Measurements from ENCODE around the gene COL3A1.

Gene COL3A1

DNA sequence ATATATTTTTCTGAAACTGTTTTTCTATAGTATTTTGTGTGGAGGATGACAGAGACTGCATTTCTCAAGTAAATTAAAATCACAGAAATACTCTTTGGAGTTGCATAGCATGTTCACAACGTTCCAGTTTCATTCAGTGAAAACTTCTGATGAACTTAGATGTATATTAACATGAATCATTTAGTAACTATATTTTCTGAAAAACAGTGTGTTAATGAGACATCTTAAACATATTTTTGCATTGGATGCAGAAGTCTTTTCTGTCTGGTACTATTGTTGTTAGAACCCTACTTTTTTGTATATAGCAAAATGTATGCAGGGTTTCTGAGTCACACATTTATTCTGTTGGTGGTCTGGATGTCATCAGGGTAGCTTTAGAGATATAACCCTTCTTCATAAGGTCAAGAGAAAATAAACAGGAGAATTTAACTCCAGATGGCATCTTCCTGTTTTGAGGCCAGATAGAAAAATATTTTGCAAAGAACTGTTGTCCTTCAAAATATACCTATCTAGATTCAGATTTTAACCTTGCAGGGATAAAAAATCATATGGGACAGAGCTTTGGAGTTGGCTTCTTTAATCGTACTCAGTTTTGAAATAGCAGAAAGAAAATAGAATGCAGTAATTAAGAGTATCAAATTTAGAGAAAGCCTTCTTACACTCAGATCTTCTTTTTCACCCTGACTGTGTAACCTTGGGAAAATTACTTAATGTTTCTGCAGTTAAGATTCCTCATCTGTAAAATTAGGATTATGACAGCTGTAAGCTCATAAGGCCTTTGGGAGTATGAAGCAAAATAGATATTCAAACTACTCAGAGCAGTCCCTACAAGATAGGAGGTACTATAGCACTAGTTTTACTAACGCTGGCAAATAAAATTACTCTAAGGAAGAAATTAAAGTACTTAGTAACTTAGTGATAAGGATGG, 5.3 kb downstream of the COL3A1 start:
- Histone ChIP-seq H3K4me3 (ENCODE audit: low read length, poor library complexity, severe bottlenecking) (no peak overlapping the region), H2AFZ (ENCODE audit: low read length) (peak overlapping the region; percentile 34; the same call in 1 of the 2 replicates)

DNA sequence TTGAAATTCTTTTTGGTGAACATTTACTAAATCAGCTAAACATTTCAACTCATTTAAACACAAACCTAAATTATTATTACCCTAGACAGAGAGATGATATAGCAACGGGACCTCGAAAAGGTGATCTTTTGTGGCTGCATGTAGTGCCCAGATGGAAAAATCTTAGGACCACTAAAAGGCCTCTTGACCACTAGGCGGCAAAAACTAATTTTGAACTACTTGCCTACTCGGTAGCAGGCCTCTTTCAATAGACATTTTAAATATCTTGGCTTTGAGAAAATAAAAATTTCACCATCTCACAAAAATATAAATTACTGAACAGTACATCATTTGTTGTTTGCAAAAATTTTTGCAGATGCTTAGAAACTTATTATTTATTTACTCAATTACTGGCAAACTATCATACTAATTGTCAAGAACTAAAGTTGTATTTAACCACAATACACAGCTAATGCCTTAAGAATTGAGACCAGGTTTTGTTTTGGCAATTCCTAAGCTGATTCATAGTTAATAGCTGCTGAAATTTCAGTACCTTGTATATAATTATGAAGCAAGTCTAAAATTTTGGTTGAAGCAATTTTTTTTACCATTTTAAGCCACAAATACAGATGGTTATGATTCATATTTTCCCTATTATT, 9.4 kb downstream of the COL3A1 start:
- Histone ChIP-seq H3K9me2 (replicated peaks; ENCODE audit: low read depth, low read length) (no peaks in the 10 kb centered on the region), H3K4me1 (ENCODE audit: insufficient read depth, low read length, poor library complexity, severe bottlenecking) (peaks cover 10% of the 10 kb centered on the region), H3K4me3 (ENCODE audit: low read length, poor library complexity, severe bottlenecking) (no peak overlapping the region), H3F3A (ENCODE audit: low read depth) (no peaks in the 10 kb centered on the region), H3K4me2 (ENCODE audit: low read depth, low read length, poor library complexity, severe bottlenecking) (no peak overlapping the region), H3K9me3 (ENCODE audit: insufficient read depth, low read depth, low read length) (no peaks in the 10 kb centered on the region), H3K36me3 (ENCODE audit: insufficient read depth, low read length) (no peaks in the 10 kb centered on the region), H3K27me3 (ENCODE audit: insufficient read depth, low read length, poor library complexity, severe bottlenecking) (no peaks in the 10 kb centered on the region), H4K20me1 (ENCODE audit: insufficient read depth, low read length, poor library complexity, severe bottlenecking) (no peaks in the 10 kb centered on the region), H2AFZ (ENCODE audit: low read length) (no peak overlapping the region), H3K9ac (ENCODE audit: low read depth, low read length, poor library complexity, severe bottlenecking) (no peak overlapping the region), H3K79me2 (ENCODE audit: insufficient read depth, low read length) (no peaks in the 10 kb centered on the region)
- TF ChIP-seq, protein P1, sequence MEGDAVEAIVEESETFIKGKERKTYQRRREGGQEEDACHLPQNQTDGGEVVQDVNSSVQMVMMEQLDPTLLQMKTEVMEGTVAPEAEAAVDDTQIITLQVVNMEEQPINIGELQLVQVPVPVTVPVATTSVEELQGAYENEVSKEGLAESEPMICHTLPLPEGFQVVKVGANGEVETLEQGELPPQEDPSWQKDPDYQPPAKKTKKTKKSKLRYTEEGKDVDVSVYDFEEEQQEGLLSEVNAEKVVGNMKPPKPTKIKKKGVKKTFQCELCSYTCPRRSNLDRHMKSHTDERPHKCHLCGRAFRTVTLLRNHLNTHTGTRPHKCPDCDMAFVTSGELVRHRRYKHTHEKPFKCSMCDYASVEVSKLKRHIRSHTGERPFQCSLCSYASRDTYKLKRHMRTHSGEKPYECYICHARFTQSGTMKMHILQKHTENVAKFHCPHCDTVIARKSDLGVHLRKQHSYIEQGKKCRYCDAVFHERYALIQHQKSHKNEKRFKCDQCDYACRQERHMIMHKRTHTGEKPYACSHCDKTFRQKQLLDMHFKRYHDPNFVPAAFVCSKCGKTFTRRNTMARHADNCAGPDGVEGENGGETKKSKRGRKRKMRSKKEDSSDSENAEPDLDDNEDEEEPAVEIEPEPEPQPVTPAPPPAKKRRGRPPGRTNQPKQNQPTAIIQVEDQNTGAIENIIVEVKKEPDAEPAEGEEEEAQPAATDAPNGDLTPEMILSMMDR (conservative IDR thresholded peaks at IDR 0.05; ENCODE audit: low read length), result peak; percentile 42
- no peak for TF ChIP-seq EZH2phosphoT487 (IDR thresholded peaks at IDR 0.05; ENCODE audit: borderline replicate concordance)

More for the DNA sequence above, 5.3 kb downstream of the COL3A1 start:
- no peaks in the 10 kb centered on the region for H3F3A ChIP-seq (ENCODE audit: low read depth)
- H3K9me3 ChIP-seq (ENCODE audit: insufficient read depth, low read depth, low read length), result no peaks in the 10 kb centered on the region
- H3K4me1 ChIP-seq (ENCODE audit: insufficient read depth, low read length, poor library complexity, severe bottlenecking), result peaks cover 24% of the 10 kb centered on the region
- no peaks in the 10 kb centered on the region for H4K20me1 ChIP-seq (ENCODE audit: insufficient read depth, low read length, poor library complexity, severe bottlenecking)
- no peaks in the 10 kb centered on the region for H3K36me3 ChIP-seq (ENCODE audit: insufficient read depth, low read length)
- H3K27me3 ChIP-seq (ENCODE audit: insufficient read depth, low read length, poor library complexity, severe bottlenecking), result no peaks in the 10 kb centered on the region
- no peak for TF ChIP-seq EZH2phosphoT487 (IDR thresholded peaks at IDR 0.05; ENCODE audit: borderline replicate concordance)
- TF ChIP-seq, protein P1 (conservative IDR thresholded peaks at IDR 0.05; ENCODE audit: low read length), result no peak
- H3K9ac ChIP-seq (ENCODE audit: low read depth, low read length, poor library complexity, severe bottlenecking), result no peak overlapping the region
- H3K9me2 ChIP-seq (replicated peaks; ENCODE audit: low read depth, low read length), result no peaks in the 10 kb centered on the region
- H3K79me2 ChIP-seq (ENCODE audit: insufficient read depth, low read length), result no peaks in the 10 kb centered on the region
- no peak overlapping the region for H3K4me2 ChIP-seq (ENCODE audit: low read depth, low read length, poor library complexity, severe bottlenecking)

DNA sequence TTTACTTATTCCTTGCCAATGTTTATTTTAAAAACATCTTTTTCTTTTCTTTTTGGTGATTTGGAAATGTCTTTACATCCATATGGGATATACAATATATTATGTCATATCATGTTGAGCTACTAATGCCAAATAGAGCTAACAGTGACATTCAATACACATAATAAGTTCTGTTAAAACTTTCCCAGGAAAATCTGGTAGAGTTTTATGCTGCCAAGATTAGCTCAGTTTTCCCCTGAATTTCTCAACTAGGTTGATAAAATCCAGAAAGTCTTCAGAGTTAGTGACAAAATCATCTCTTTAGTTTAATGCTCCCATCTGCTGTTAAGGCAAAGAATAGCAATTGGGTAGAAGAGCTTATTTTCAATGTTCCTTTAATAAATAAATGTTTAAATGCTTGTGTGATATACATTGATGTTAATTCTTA, 9.9 kb downstream of the COL3A1 start:
- no peaks in the 10 kb centered on the region for H4K20me1 ChIP-seq (ENCODE audit: insufficient read depth, low read length, poor library complexity, severe bottlenecking)
- no peak overlapping the region for H3K9ac ChIP-seq (ENCODE audit: low read depth, low read length, poor library complexity, severe bottlenecking)
- TF ChIP-seq EZH2phosphoT487 (IDR thresholded peaks at IDR 0.05; ENCODE audit: borderline replicate concordance), result no peak
- TF ChIP-seq, protein P1 (conservative IDR thresholded peaks at IDR 0.05; ENCODE audit: low read length), result peak; percentile 65
- H3K4me2 ChIP-seq (ENCODE audit: low read depth, low read length, poor library complexity, severe bottlenecking), result no peak overlapping the region
- H3K4me3 ChIP-seq (ENCODE audit: low read length, poor library complexity, severe bottlenecking), result no peak overlapping the region
- H3K27me3 ChIP-seq (ENCODE audit: insufficient read depth, low read length, poor library complexity, severe bottlenecking), result no peaks in the 10 kb centered on the region
- no peaks in the 10 kb centered on the region for H3K9me2 ChIP-seq (replicated peaks; ENCODE audit: low read depth, low read length)
- H3K9me3 ChIP-seq (ENCODE audit: insufficient read depth, low read depth, low read length), result no peaks in the 10 kb centered on the region
- H2AFZ ChIP-seq (ENCODE audit: low read length), result no peak overlapping the region
- no peaks in the 10 kb centered on the region for H3K79me2 ChIP-seq (ENCODE audit: insufficient read depth, low read length)
- no peaks in the 10 kb centered on the region for H3K36me3 ChIP-seq (ENCODE audit: insufficient read depth, low read length)
- peaks cover 5% of the 10 kb centered on the region for H3K4me1 ChIP-seq (ENCODE audit: insufficient read depth, low read length, poor library complexity, severe bottlenecking)
- H3F3A ChIP-seq (ENCODE audit: low read depth), result no peaks in the 10 kb centered on the region

Data from Loucy (cell line).